Peyer's patch (tissue), 4 donors: ENCODE results near the gene CFAP97D2.

Experiments used
- CTCF ChIP-seq, 6 experiments: fragments of 450-650 bp in 4 of 6; fragments of 200-600 bp in 2 of 6; sonication (generic) in 1 of 6; IDR thresholded peaks; one replicate each; pipeline ENCODE4 v1.5.1; 2017 to 2019; ENCODE audit warnings: antibody characterized with exemption in 6 of 6, mild to moderate bottlenecking in 3 of 6, moderate library complexity in 1 of 6
- POLR2A ChIP-seq, 2 donors: fragments of 450-650 bp; IDR thresholded peaks; one replicate each; pipeline ENCODE4 v1.5.1; 2017; ENCODE audit warnings: antibody characterized with exemption in 2 of 2, mild to moderate bottlenecking in 2 of 2, moderate library complexity in 2 of 2

- TF ChIP-seq CTCF (IDR thresholded peaks at IDR 0.05), result no peak
- no peak for TF ChIP-seq POLR2A (IDR thresholded peaks at IDR 0.05)
Observed at GRCh38 chr13:114161028-114161556, 18.0 kb upstream of the CFAP97D2 start.
